Measurements from ENCODE around the gene ARIH2.

DNA sequence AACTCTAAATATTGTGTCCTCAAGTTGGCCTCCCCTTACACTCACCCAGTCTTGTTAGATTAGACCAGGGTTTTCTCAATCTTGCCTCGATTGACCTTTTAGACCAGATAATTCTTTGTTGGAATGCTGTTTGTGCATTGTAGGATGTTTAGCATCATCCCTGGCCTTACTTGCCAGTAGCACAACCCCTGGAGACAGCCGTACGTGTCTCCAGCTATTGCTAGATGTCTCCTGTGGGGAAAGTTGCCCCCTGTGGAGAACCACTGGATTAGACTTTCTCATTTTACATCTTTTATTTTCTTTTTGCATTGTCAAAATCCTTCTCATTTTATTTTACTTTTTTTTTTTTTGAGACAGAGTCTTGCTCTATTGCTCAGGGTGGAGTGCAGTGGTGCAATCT lies 90.8 kb downstream of the ARIH2 start:
- TF ChIP-seq CTCF (IDR thresholded peaks at IDR 0.05) (no peak), POLR2A (IDR thresholded peaks at IDR 0.05) (no peak)
